H9 (cell line): ENCODE data around the gene TMEM219. TPM values are rescaled to one million over a fixed set of nuclear protein-coding genes. Genes with fewer than 3 reads are reported as not detected.
A peak's percentile ranks its signal among the peaks of the same experiment; 100 is the strongest.
"Not testable (repeated sequence)": the region's sequence is repeated elsewhere in the genome, so short reads cannot be mapped to it uniquely, and the experiment has no call there.

Experiments used
- DNase-seq: peaks from one replicate; pipeline ENCODE4 v3.0.0-alpha.2; 2017
- H2AFZ ChIP-seq: one replicate; pipeline ENCODE4 v1.6.1; 2013; ENCODE audit warnings: mild to moderate bottlenecking, low read length, control low read depth, moderate library complexity
- H2AK5ac ChIP-seq: 2 replicates; pipeline ENCODE4 v1.6.1; 2013; ENCODE audit warnings: low read length, control low read depth, mixed read lengths; ENCODE audit not compliant: insufficient read length
- H2BK120ac ChIP-seq: one replicate; pipeline ENCODE4 v1.6.1; 2013; ENCODE audit warnings: low read depth, mild to moderate bottlenecking, low read length, control low read depth, inconsistent platforms; ENCODE audit not compliant: poor library complexity, severe bottlenecking
- H2BK12ac ChIP-seq: 2 replicates; pipeline ENCODE4 v1.6.1; 2013; ENCODE audit warnings: low read length, control low read depth, mixed read lengths, low read depth; ENCODE audit not compliant: insufficient read length
- H2BK15ac ChIP-seq: 2 replicates; pipeline ENCODE4 v1.6.1; 2013; ENCODE audit warnings: low read depth, low read length, control low read depth
- H2BK20ac ChIP-seq: one replicate; pipeline ENCODE4 v1.6.1; 2013; ENCODE audit warnings: low read depth, mild to moderate bottlenecking, low read length, control low read depth, inconsistent platforms; ENCODE audit not compliant: poor library complexity, severe bottlenecking
- H2BK5ac ChIP-seq: 2 replicates; pipeline ENCODE4 v1.6.1; 2013; ENCODE audit warnings: low read length, control low read depth, mixed read lengths; ENCODE audit not compliant: insufficient read length
- H3K14ac ChIP-seq: 2 replicates; pipeline ENCODE4 v1.6.1; 2013; ENCODE audit warnings: low read length, control low read depth; ENCODE audit not compliant: insufficient read depth
- H3K18ac ChIP-seq: 2 replicates; pipeline ENCODE4 v1.6.1; 2013; ENCODE audit warnings: low read depth, mild to moderate bottlenecking, mixed read lengths, low read length, control low read depth; ENCODE audit not compliant: insufficient read length
- H3K23ac ChIP-seq: 2 replicates; pipeline ENCODE4 v1.6.1; 2013; ENCODE audit warnings: low read length, control low read depth, mixed read lengths, low read depth; ENCODE audit not compliant: insufficient read length
- H3K23me2 ChIP-seq: 2 replicates; pipeline ENCODE4 v1.6.1; 2013; ENCODE audit warnings: low read depth, mild to moderate bottlenecking, mixed read lengths, low read length, control low read depth; ENCODE audit not compliant: insufficient read length, poor library complexity, severe bottlenecking
- H3K27ac ChIP-seq: 2 replicates; pipeline ENCODE4 v1.5.1; 2013; ENCODE audit warnings: low read length, control low read depth, mixed read lengths, low read depth; ENCODE audit not compliant: insufficient read length
- H3K27me3 ChIP-seq: 2 replicates; pipeline ENCODE4 v1.6.1; 2013; ENCODE audit warnings: low read length, control low read depth, inconsistent platforms; ENCODE audit not compliant: insufficient read depth
- H3K4ac ChIP-seq: 2 replicates; pipeline ENCODE4 v1.6.1; 2013; ENCODE audit warnings: low read depth, mild to moderate bottlenecking, control low read depth, inconsistent platforms, low read length, moderate library complexity
- H3K4me1 ChIP-seq: 2 replicates; pipeline ENCODE4 v1.6.1; 2013; ENCODE audit warnings: low read length, control low read depth, inconsistent platforms; ENCODE audit not compliant: insufficient read depth
- H3K4me2 ChIP-seq: 2 replicates; pipeline ENCODE4 v1.6.1; 2013; ENCODE audit warnings: low read length, control low read depth, mixed read lengths; ENCODE audit not compliant: insufficient read length, insufficient read depth
- H3K56ac ChIP-seq: 2 replicates; pipeline ENCODE4 v1.6.1; 2013; ENCODE audit warnings: low read depth, mild to moderate bottlenecking, mixed read lengths, low read length, control low read depth; ENCODE audit not compliant: insufficient read length
- H3K79me1 ChIP-seq: 2 replicates; pipeline ENCODE4 v1.6.1; 2013; ENCODE audit warnings: low read depth, mild to moderate bottlenecking, moderate library complexity, low read length, control low read depth, inconsistent platforms; ENCODE audit not compliant: insufficient read depth, poor library complexity, severe bottlenecking
- H3K79me2 ChIP-seq: 2 replicates; pipeline ENCODE4 v1.6.1; 2013; ENCODE audit warnings: low read length, control low read depth, inconsistent platforms; ENCODE audit not compliant: insufficient read depth
- H3K9ac ChIP-seq: 2 replicates; pipeline ENCODE4 v1.6.1; 2013; ENCODE audit warnings: low read length, control low read depth, mixed read lengths; ENCODE audit not compliant: insufficient read length; ENCODE audit errors: extremely low read depth
- H3K9me3 ChIP-seq: one replicate; pipeline ENCODE4 v1.6.1; 2013; ENCODE audit warnings: low read depth, low read length, inconsistent platforms; ENCODE audit not compliant: control insufficient read depth
- H3T11ph ChIP-seq: one replicate; pipeline ENCODE4 v1.6.1; 2013; ENCODE audit warnings: mild to moderate bottlenecking, low read length, control low read depth, inconsistent platforms
- H4K20me1 ChIP-seq: one replicate; pipeline ENCODE4 v1.6.1; 2013; ENCODE audit not compliant: control insufficient read depth, insufficient read length, insufficient read depth
- H4K5ac ChIP-seq: 2 replicates; pipeline ENCODE4 v1.6.1; 2013; ENCODE audit warnings: low read depth, mild to moderate bottlenecking, mixed read lengths, low read length, control low read depth; ENCODE audit not compliant: insufficient read length
- H4K8ac ChIP-seq: replicated peaks from 2 replicates; pipeline ENCODE4 v1.6.1; 2013; ENCODE audit warnings: low read length, control low read depth, mixed read lengths, low read depth; ENCODE audit not compliant: insufficient read length
- H4K91ac ChIP-seq: 2 replicates; pipeline ENCODE4 v1.6.1; 2013; ENCODE audit warnings: low read depth, mild to moderate bottlenecking, moderate library complexity, mixed read lengths, low read length, control low read depth; ENCODE audit not compliant: insufficient read length
- H3K27ac Mint-ChIP-seq, 3 experiments: 2 replicates in 2 of 3; 3 replicates in 1 of 3; pipeline ENCODE4 v1.8.0; 2020 to 2021; ENCODE audit warnings: mixed read lengths in 3 of 3, mild to moderate bottlenecking in 1 of 3, moderate library complexity in 1 of 3
- H3K27me3 Mint-ChIP-seq: 2 replicates; pipeline ENCODE4 v1.8.0; 2021; ENCODE audit warnings: low read depth, mild to moderate bottlenecking, moderate library complexity, mixed read lengths
- H3K36me3 Mint-ChIP-seq, 3 experiments: 2 replicates in 2 of 3; 3 replicates in 1 of 3; pipeline ENCODE4 v1.8.0; 2020 to 2021; ENCODE audit warnings: low read depth in 3 of 3, mixed read lengths in 3 of 3; ENCODE audit not compliant: insufficient read depth in 1 of 3
- H3K4me1 Mint-ChIP-seq, 2 experiments: 2 replicates each; pipeline ENCODE4 v1.8.0; 2020; ENCODE audit warnings: mixed read lengths in 2 of 2
- H3K4me3 Mint-ChIP-seq, 2 experiments: 2 replicates in 1 of 2; 3 replicates in 1 of 2; pipeline ENCODE4 v1.8.0; 2020 to 2021; ENCODE audit warnings: mild to moderate bottlenecking in 2 of 2, mixed read lengths in 2 of 2, moderate library complexity in 1 of 2
- H3K9me3 Mint-ChIP-seq, 2 experiments: 2 replicates in 1 of 2; 3 replicates in 1 of 2; pipeline ENCODE4 v1.8.0; 2020; ENCODE audit warnings: mild to moderate bottlenecking in 2 of 2, mixed read lengths in 2 of 2, moderate library complexity in 1 of 2
- WGBS: extraction: QIAGEN DNeasy Blood & Tissue Kit; methylation state at CpG from one replicate; pipeline ENCODE4 v1.1.7; 2013; ENCODE audit warnings: missing lambda C conversion rate, low lambda C conversion rate, mixed read lengths; ENCODE audit not compliant: insufficient read length; ENCODE audit errors: extremely low coverage; 5-methylcytosine and 5-hydroxymethylcytosine counted together
- total RNA-seq: library from RNA; stranded (reverse); gene quantifications from 2 replicates; pipeline ENCODE4 v1.2.1, GENCODE V29; 2021
- TF ChIP-seq, protein P1 (sequence below): fragments of 200-600 bp; sonication (generic); conservative IDR thresholded peaks from 3 replicates; pipeline ENCODE4 v1.8.0; 2021; ENCODE audit warnings: antibody characterized with exemption, mild to moderate bottlenecking

The TMEM219 gene
- total RNA-seq, 1 experiment from 2014 or later: 89.1 TPM

DNA sequence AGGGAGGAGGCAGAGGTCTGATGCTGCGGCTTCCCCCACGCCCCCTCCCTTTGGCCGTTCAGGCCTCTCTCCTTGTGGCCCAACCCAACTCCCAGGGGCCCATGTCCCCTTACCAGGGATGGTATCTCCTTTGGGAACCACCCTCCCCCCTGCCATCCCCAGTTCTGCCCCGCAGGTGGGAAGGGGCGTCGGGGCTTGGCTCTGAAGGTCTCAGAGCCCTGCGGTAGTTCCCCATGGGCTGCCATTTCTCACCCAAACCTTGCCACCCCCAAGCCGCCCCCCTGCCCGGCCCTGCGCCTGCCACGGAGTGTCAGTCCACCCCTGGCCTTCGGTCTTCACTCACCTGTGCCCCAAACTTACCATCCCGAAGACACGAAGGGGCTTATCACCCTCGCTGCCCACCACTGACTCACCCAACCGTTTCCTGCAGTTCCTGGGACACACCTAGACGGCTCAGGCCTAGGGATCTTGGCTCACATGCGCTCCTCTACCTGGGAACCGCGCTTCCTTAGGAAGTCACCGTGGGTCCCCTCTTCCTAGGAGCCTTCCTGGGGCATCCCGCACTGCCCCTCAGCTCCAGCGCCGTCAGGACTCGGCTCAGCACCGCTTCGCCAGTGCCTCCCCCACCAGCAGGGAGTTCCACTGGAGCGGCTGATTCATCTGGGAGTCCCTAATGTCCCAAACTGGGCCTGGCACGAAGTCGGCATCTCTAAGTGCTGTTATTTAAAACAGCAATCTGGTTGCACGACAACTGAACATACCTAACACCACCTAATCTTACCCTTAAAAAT is 50.0 kb downstream of the TMEM219 start:
- no peak overlapping the region for H4K91ac ChIP-seq
- peaks cover 38% of the 10 kb centered on the region for H3K27me3 Mint-ChIP-seq
- no peak overlapping the region for H2BK120ac ChIP-seq
- H3K4me2 ChIP-seq: peak overlapping the region; percentile 91
- peak overlapping the region; percentile 69 to 88 for H3K4me3 Mint-ChIP-seq
- H2BK12ac ChIP-seq: no peak overlapping the region
- no peak overlapping the region for H2AK5ac ChIP-seq
- H3K79me2 ChIP-seq: no peaks in the 10 kb centered on the region
- H3K9ac ChIP-seq: no peak overlapping the region
- no peaks in the 10 kb centered on the region; the same call in 1 of the 2 replicates for H3K4me1 ChIP-seq
- no peaks in the 10 kb centered on the region for H4K20me1 ChIP-seq
- H3K27ac Mint-ChIP-seq: no peak overlapping the region
- no peak overlapping the region for H3K18ac ChIP-seq
- no CpG with 5 or more reads among the region's 31 CpGs for WGBS
- no peaks in the 10 kb centered on the region for H3K27me3 ChIP-seq
- no peak overlapping the region for H3K27ac ChIP-seq
- H3K23me2 ChIP-seq: peaks cover 16% of the 10 kb centered on the region
- H3K79me1 ChIP-seq: no peaks in the 10 kb centered on the region
- peak; percentile 44 for DNase-seq
- TF ChIP-seq, protein P1, sequence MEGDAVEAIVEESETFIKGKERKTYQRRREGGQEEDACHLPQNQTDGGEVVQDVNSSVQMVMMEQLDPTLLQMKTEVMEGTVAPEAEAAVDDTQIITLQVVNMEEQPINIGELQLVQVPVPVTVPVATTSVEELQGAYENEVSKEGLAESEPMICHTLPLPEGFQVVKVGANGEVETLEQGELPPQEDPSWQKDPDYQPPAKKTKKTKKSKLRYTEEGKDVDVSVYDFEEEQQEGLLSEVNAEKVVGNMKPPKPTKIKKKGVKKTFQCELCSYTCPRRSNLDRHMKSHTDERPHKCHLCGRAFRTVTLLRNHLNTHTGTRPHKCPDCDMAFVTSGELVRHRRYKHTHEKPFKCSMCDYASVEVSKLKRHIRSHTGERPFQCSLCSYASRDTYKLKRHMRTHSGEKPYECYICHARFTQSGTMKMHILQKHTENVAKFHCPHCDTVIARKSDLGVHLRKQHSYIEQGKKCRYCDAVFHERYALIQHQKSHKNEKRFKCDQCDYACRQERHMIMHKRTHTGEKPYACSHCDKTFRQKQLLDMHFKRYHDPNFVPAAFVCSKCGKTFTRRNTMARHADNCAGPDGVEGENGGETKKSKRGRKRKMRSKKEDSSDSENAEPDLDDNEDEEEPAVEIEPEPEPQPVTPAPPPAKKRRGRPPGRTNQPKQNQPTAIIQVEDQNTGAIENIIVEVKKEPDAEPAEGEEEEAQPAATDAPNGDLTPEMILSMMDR: no peak
- H4K8ac ChIP-seq: no peak overlapping the region
- no peaks in the 10 kb centered on the region for H3K9me3 ChIP-seq
- H3K56ac ChIP-seq: no peak overlapping the region
- no peak overlapping the region for H3T11ph ChIP-seq
- no peak overlapping the region for H2BK20ac ChIP-seq
- peaks cover 9 to 22% of the 10 kb centered on the region in 2 experiments for H3K4me1 Mint-ChIP-seq
- H3K36me3 Mint-ChIP-seq: peaks cover 0 to 4% (median 0%) of the 10 kb centered on the region in 3 experiments; a peak in 3 of 7 replicates
- H3K23ac ChIP-seq: no peak overlapping the region
- no peak overlapping the region for H2BK5ac ChIP-seq
- H4K5ac ChIP-seq: no peak overlapping the region
- no peak overlapping the region for H3K4ac ChIP-seq
- no peaks in the 10 kb centered on the region for H3K9me3 Mint-ChIP-seq
- H2AFZ ChIP-seq: no peak overlapping the region
- no peak overlapping the region for H2BK15ac ChIP-seq
- no peak overlapping the region; the same call in 1 of the 2 replicates for H3K14ac ChIP-seq

DNA sequence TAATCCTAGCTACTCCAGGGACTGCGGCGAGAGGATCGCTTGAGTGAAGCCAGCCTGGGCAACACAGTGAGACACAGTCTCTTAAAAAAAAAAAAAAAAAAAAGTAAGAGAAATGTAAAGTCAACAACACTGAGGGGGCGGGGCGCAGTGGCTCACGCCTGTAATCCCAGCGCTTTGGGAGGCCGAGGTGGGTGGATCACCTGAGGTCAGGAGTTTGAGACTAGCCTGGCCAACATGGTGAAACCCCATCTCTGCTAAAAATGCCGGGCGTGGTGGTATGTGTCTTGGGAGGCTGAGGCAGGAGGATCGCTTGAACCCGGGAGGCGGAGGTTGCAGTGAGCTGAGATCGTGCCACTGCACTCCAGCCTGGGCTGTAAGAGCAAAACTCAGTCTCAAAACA is 50.7 kb downstream of the TMEM219 start:
- not testable (repeated sequence) for H3K27me3 ChIP-seq, H4K8ac ChIP-seq, H2AFZ ChIP-seq, H3K36me3 Mint-ChIP-seq, H2BK20ac ChIP-seq, H2BK15ac ChIP-seq, H4K5ac ChIP-seq, H4K20me1 ChIP-seq, H3K9me3 Mint-ChIP-seq, H3K4ac ChIP-seq, H2BK5ac ChIP-seq, H3K79me1 ChIP-seq, H3K14ac ChIP-seq, H3K27ac Mint-ChIP-seq, H4K91ac ChIP-seq, H2BK12ac ChIP-seq, H3K23ac ChIP-seq, H2AK5ac ChIP-seq, H2BK120ac ChIP-seq, H3K9me3 ChIP-seq, H3K79me2 ChIP-seq, H3T11ph ChIP-seq, DNase-seq, H3K4me2 ChIP-seq, H3K18ac ChIP-seq, H3K27ac ChIP-seq, H3K56ac ChIP-seq, H3K9ac ChIP-seq, H3K4me1 ChIP-seq
- H3K4me3 Mint-ChIP-seq: peak overlapping the region in 1 of 2 experiments; percentile 48; a peak in 2 of 5 replicates
- no CpG with 5 or more reads among the region's 14 CpGs for WGBS
- peaks cover 38% of the 10 kb centered on the region for H3K27me3 Mint-ChIP-seq
- H3K4me1 Mint-ChIP-seq: peaks cover 9 to 22% of the 10 kb centered on the region in 2 experiments
- peaks cover 16% of the 10 kb centered on the region for H3K23me2 ChIP-seq
